22Rv1 (cell line): Measurements from ENCODE around the gene PPP1R37.

Experiments
- ZFX ChIP-seq: fragments of 450-650 bp; IDR thresholded peaks from 2 replicates; pipeline ENCODE4 v1.6.1; 2017; ENCODE audit warnings: antibody characterized with exemption, borderline replicate concordance
- TF ChIP-seq, protein P1 (sequence below): fragments of 450-650 bp; IDR thresholded peaks from 2 replicates; pipeline ENCODE4 v1.5.1; 2017; ENCODE audit warnings: mild to moderate bottlenecking

GRCh38 chr19:45082170-45082569, 10.8 kb upstream of the PPP1R37 start:
- TF ChIP-seq, protein P1, sequence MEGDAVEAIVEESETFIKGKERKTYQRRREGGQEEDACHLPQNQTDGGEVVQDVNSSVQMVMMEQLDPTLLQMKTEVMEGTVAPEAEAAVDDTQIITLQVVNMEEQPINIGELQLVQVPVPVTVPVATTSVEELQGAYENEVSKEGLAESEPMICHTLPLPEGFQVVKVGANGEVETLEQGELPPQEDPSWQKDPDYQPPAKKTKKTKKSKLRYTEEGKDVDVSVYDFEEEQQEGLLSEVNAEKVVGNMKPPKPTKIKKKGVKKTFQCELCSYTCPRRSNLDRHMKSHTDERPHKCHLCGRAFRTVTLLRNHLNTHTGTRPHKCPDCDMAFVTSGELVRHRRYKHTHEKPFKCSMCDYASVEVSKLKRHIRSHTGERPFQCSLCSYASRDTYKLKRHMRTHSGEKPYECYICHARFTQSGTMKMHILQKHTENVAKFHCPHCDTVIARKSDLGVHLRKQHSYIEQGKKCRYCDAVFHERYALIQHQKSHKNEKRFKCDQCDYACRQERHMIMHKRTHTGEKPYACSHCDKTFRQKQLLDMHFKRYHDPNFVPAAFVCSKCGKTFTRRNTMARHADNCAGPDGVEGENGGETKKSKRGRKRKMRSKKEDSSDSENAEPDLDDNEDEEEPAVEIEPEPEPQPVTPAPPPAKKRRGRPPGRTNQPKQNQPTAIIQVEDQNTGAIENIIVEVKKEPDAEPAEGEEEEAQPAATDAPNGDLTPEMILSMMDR, result no peak
- no peak for TF ChIP-seq ZFX
